Urinary bladder (tissue), 4 donors: Measurements from ENCODE around the gene F10. TPM values are rescaled to one million over a fixed set of nuclear protein-coding genes. Genes with fewer than 3 reads are reported as not detected.
A peak's percentile ranks its signal among the peaks of the same experiment; 100 is the strongest.

Experiments used
- DNase-seq: peaks from one replicate; pipeline ENCODE4 v3.0.0-alpha.2; 2015; ENCODE audit errors: extremely low spot score
- H3K27ac ChIP-seq: one replicate; pipeline ENCODE4 v1.5.1; 2013; ENCODE audit warnings: low read depth, mild to moderate bottlenecking, moderate library complexity
- H3K36me3 ChIP-seq: one replicate; pipeline ENCODE4 v1.6.1; 2013; ENCODE audit warnings: mild to moderate bottlenecking, moderate library complexity; ENCODE audit not compliant: insufficient read depth
- H3K4me1 ChIP-seq: one replicate; pipeline ENCODE4 v1.6.1; 2013; ENCODE audit warnings: mild to moderate bottlenecking, moderate library complexity; ENCODE audit not compliant: insufficient read depth
- H3K4me3 ChIP-seq: one replicate; pipeline ENCODE4 v1.5.1; 2013; ENCODE audit warnings: low read depth, low read length
- WGBS: extraction: QIAGEN DNeasy Blood & Tissue Kit; methylation state at CpG from one replicate; pipeline ENCODE4 v1.1.7; 2013; 5-methylcytosine and 5-hydroxymethylcytosine counted together
- polyA plus RNA-seq: library from polyadenylated mRNA; stranded (reverse); fragments of 200-250 nt; gene quantifications from one replicate; pipeline ENCODE4 v1.2.3, GENCODE V29; 2013
- total RNA-seq: library from RNA; depleted of rRNA; stranded (reverse); fragments of >200 nt; gene quantifications from one replicate; pipeline ENCODE4 v1.2.3, GENCODE V29; 2014
- donor health status: healthy with polysubstance abuse.
- donor health status: healthy.

Gene F10
- total and polyA plus RNA-seq, 2 donors: 26.7 to 27.6 TPM

DNA sequence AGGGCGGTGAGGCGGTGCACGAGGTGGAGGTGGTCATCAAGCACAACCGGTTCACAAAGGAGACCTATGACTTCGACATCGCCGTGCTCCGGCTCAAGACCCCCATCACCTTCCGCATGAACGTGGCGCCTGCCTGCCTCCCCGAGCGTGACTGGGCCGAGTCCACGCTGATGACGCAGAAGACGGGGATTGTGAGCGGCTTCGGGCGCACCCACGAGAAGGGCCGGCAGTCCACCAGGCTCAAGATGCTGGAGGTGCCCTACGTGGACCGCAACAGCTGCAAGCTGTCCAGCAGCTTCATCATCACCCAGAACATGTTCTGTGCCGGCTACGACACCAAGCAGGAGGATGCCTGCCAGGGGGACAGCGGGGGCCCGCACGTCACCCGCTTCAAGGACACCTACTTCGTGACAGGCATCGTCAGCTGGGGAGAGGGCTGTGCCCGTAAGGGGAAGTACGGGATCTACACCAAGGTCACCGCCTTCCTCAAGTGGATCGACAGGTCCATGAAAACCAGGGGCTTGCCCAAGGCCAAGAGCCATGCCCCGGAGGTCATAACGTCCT, 26.4 kb downstream of the F10 start:
- Histone ChIP-seq H3K4me1 (no peaks in the 10 kb centered on the region), H3K36me3 (no peaks in the 10 kb centered on the region), H3K4me3 (no peak overlapping the region), H3K27ac (no peak overlapping the region)
- no peak for DNase-seq
- WGBS: 94% methylated on average over 38 of the region's 38 CpGs

- no peaks in the 10 kb centered on the region for H3K4me1 ChIP-seq
- H3K27ac ChIP-seq: no peak overlapping the region
- WGBS: 92% methylated on average over 26 of the region's 26 CpGs
- H3K36me3 ChIP-seq: no peaks in the 10 kb centered on the region
- no peak for DNase-seq
- no peak overlapping the region for H3K4me3 ChIP-seq
These were observed 27.3 kb downstream of the F10 start for GRCh38 chr13:113149711-113150549.

- WGBS: 90% methylated on average over 31 of the region's 31 CpGs
These were observed 28.2 kb downstream of the F10 start for GRCh38 chr13:113150550-113151365.

GRCh38 chr13:113151745-113152690, 29.4 kb downstream of the F10 start:
- Histone ChIP-seq H3K27ac (no peak overlapping the region), H3K4me1 (no peaks in the 10 kb centered on the region), H3K36me3 (no peaks in the 10 kb centered on the region), H3K4me3 (no peak overlapping the region)
- WGBS: 63% methylated on average over 28 of the region's 28 CpGs
- DNase-seq: no peak

More at GRCh38 chr13:113150550-113151365, 28.2 kb downstream of the F10 start:
- Histone ChIP-seq H3K36me3 (no peaks in the 10 kb centered on the region), H3K27ac (no peak overlapping the region), H3K4me3 (no peak overlapping the region), H3K4me1 (no peaks in the 10 kb centered on the region)
- DNase-seq: no peak

DNA sequence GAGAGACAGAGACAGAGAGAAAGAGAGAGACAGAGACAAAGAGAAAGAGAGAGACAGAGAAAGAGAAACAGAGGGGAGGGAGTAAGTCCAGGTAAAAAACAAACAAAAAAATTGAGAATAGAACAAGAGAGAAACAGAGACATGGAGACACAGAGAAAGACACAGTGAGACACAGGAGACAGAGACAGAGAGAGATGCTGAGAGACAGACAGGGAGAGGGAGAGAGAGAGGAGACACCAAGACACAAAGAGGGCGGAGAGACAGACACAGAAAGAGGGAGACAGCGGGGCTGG, 30.0 kb downstream of the F10 start:
- H3K36me3 ChIP-seq: no peaks in the 10 kb centered on the region
- no peak overlapping the region for H3K4me3 ChIP-seq
- no peak for DNase-seq
- H3K4me1 ChIP-seq: no peaks in the 10 kb centered on the region
- WGBS: 33% methylated on average over 2 of the region's 2 CpGs
- no peak overlapping the region for H3K27ac ChIP-seq

DNA sequence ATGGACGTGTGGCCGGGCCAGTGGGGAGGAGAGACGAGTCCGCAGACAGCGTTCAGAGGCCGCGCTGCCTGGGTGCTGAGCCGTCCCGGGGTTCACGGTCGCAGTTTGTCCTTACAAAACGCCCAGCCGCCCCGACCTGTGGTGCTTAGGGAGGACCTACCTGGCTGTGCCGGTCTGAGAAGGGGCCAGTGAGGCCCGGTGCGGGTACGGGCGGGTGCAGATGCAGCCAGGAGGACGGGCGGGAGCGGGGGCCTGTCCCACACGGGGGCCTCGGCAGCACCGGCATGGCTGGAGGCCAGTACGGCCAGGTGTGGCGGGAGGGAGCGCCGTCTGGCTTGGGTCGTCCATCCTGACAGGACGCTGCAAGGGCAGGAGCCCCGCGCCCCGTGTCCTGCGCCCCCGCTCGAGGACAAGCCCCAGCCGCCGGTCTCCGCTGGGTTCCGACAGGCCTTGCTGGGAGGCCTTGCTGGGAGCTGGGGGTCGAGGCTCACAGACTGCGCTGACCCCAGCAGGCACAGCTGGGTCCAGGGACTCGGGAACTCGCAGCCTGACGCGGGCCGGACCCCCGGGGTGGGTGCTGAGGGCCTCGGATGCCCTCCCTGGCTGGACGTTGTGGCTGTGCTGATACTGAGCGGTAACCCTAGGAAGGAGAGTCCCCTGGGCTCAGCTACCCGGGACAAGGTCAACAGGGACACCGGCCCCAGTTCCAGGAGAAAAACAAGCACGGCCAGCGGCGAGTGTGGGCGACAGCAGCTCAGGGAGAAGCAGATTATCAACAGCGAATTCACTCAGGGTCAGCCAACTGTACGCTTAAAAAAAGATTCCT, 30.6 kb downstream of the F10 start:
- WGBS: 16% methylated on average over 60 of the region's 60 CpGs
- no peak for DNase-seq
- peak overlapping the region; percentile 5 for H3K27ac ChIP-seq

GRCh38 chr13:113153810-113154748, 31.5 kb downstream of the F10 start:
- Histone ChIP-seq H3K4me1 (no peaks in the 10 kb centered on the region), H3K4me3 (no peak overlapping the region), H3K27ac (no peak overlapping the region), H3K36me3 (no peaks in the 10 kb centered on the region)
- DNase-seq: no peak
- WGBS: 4% methylated on average over 56 of the region's 76 CpGs

More for the DNA sequence above, 30.6 kb downstream of the F10 start:
- Histone ChIP-seq H3K4me1 (no peaks in the 10 kb centered on the region), H3K36me3 (no peaks in the 10 kb centered on the region), H3K4me3 (peak overlapping the region; percentile 38)

- Histone ChIP-seq H3K27ac (no peak overlapping the region), H3K4me1 (no peaks in the 10 kb centered on the region), H3K4me3 (no peak overlapping the region), H3K36me3 (no peaks in the 10 kb centered on the region)
- no peak for DNase-seq
- 86% methylated on average over 3 of the region's 3 CpGs for WGBS
These were observed 32.6 kb downstream of the F10 start for GRCh38 chr13:113155201-113155600.

- Histone ChIP-seq H3K27ac (no peak overlapping the region), H3K4me3 (no peak overlapping the region), H3K4me1 (no peaks in the 10 kb centered on the region), H3K36me3 (no peaks in the 10 kb centered on the region)
- no peak for DNase-seq
- WGBS: 81% methylated on average over 9 of the region's 9 CpGs
These were observed 33.5 kb downstream of the F10 start for GRCh38 chr13:113155982-113156655.

DNA sequence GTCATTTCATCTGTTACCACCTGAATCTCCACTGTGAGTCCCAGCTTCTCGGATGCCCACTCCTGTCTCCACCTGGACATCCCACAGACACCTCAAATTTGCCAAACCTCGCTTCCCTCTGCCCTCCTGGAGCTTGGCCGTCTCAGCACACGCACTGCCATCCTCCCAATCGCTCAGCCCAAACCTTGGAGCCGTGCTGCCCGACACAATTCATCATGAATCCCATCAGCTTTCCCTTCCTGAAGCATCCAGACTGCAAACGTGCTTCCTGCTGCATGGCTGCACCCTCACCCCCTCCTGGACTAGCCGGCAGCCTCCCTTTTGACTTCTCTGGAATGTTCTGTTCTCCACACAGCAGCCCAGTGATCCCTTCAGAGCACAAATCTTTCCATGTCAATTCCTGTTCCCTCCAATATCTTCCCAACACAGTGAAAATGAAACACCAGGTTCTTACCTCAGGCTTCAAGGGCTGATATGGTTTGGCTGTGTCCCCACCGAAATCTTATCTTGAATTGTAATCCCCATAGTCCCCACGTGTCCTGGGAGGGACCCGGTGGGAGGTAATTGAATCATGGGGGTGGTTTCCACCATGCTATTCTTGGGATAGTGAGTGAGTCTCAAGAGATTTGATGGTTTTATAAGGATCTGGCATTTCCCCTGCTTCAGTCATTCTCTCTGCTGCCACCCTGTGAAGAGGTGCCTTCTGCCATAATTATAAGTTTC, 34.8 kb downstream of the F10 start:
- no peak for DNase-seq
- H3K4me1 ChIP-seq: no peaks in the 10 kb centered on the region
- no peak overlapping the region for H3K27ac ChIP-seq
- whole genome bisulfite sequencing: 60% methylated on average over 12 of the region's 12 CpGs
- H3K4me3 ChIP-seq: no peak overlapping the region
- H3K36me3 ChIP-seq: no peaks in the 10 kb centered on the region
